ENCODE measurements around the gene SSR1.

Gene SSR1

GRCh38 chr6:7235712-7236305, 77.2 kb downstream of the SSR1 start:
- Histone ChIP-seq H3K9me3 (ENCODE audit: insufficient read depth, low read depth, low read length) (no peaks in the 10 kb centered on the region), H3K27ac (ENCODE audit: low read depth, low read length) (no peak overlapping the region)

GRCh38 chr6:7234547-7234946, 78.5 kb downstream of the SSR1 start:
- no peak overlapping the region for H3K4me3 ChIP-seq (ENCODE audit: low read length)
- H3K9me3 ChIP-seq (ENCODE audit: insufficient read depth, low read depth, low read length): no peaks in the 10 kb centered on the region
- no peak overlapping the region for H3K9ac ChIP-seq (ENCODE audit: low read depth, low read length)
- no peak overlapping the region for H3K27ac ChIP-seq (ENCODE audit: low read depth, low read length)
- peaks cover 7% of the 10 kb centered on the region; the same call in 1 of the 2 replicates for H3K4me1 ChIP-seq (ENCODE audit: insufficient read depth, low read length)
- peaks cover 39% of the 10 kb centered on the region for H3K36me3 ChIP-seq (ENCODE audit: insufficient read depth, low read length)
- no peaks in the 10 kb centered on the region for H3K27me3 ChIP-seq (ENCODE audit: insufficient read depth, low read length)
- WGBS: 94% methylated on average over 3 of the region's 3 CpGs

More at GRCh38 chr6:7235712-7236305, 77.2 kb downstream of the SSR1 start:
- Histone ChIP-seq H3K9ac (ENCODE audit: low read depth, low read length) (no peak overlapping the region), H3K4me1 (ENCODE audit: insufficient read depth, low read length) (peaks cover 7% of the 10 kb centered on the region; the same call in 1 of the 2 replicates), H3K27me3 (ENCODE audit: insufficient read depth, low read length) (no peaks in the 10 kb centered on the region), H3K36me3 (ENCODE audit: insufficient read depth, low read length) (peaks cover 32% of the 10 kb centered on the region), H3K4me3 (ENCODE audit: low read length) (no peak overlapping the region)
- WGBS: 93% methylated on average over 9 of the region's 9 CpGs

GRCh38 chr6:7232351-7232750, 80.6 kb downstream of the SSR1 start:
- Histone ChIP-seq H3K27me3 (ENCODE audit: insufficient read depth, low read length) (no peaks in the 10 kb centered on the region), H3K36me3 (ENCODE audit: insufficient read depth, low read length) (peaks cover 56% of the 10 kb centered on the region), H3K4me3 (ENCODE audit: low read length) (no peak overlapping the region), H3K9ac (ENCODE audit: low read depth, low read length) (no peak overlapping the region), H3K4me1 (ENCODE audit: insufficient read depth, low read length) (no peaks in the 10 kb centered on the region), H3K9me3 (ENCODE audit: insufficient read depth, low read depth, low read length) (no peaks in the 10 kb centered on the region), H3K27ac (ENCODE audit: low read depth, low read length) (no peak overlapping the region)
- 90% methylated on average over 2 of the region's 2 CpGs for WGBS

- peaks cover 65% of the 10 kb centered on the region for H3K36me3 ChIP-seq (ENCODE audit: insufficient read depth, low read length)
- no peak overlapping the region for H3K9ac ChIP-seq (ENCODE audit: low read depth, low read length)
- no peaks in the 10 kb centered on the region for H3K4me1 ChIP-seq (ENCODE audit: insufficient read depth, low read length)
- no peak overlapping the region for H3K27ac ChIP-seq (ENCODE audit: low read depth, low read length)
- no peaks in the 10 kb centered on the region for H3K27me3 ChIP-seq (ENCODE audit: insufficient read depth, low read length)
- 95% methylated on average over 37 of the region's 37 CpGs for WGBS
- H3K9me3 ChIP-seq (ENCODE audit: insufficient read depth, low read depth, low read length): no peaks in the 10 kb centered on the region
- H3K4me3 ChIP-seq (ENCODE audit: low read length): no peak overlapping the region
Measured at GRCh38 chr6:7230956-7231713, 81.9 kb downstream of the SSR1 start.

- Histone ChIP-seq H3K4me1 (ENCODE audit: insufficient read depth, low read length) (no peaks in the 10 kb centered on the region), H3K9me3 (ENCODE audit: insufficient read depth, low read depth, low read length) (no peaks in the 10 kb centered on the region), H3K9ac (ENCODE audit: low read depth, low read length) (no peak overlapping the region), H3K36me3 (ENCODE audit: insufficient read depth, low read length) (peaks cover 73% of the 10 kb centered on the region), H3K27ac (ENCODE audit: low read depth, low read length) (no peak overlapping the region), H3K4me3 (ENCODE audit: low read length) (no peak overlapping the region), H3K27me3 (ENCODE audit: insufficient read depth, low read length) (no peaks in the 10 kb centered on the region)
- 98% methylated on average over 39 of the region's 39 CpGs for WGBS
Measured at GRCh38 chr6:7230327-7230691, 82.7 kb downstream of the SSR1 start.

- Histone ChIP-seq H3K4me3 (ENCODE audit: low read length) (no peak overlapping the region), H3K9ac (ENCODE audit: low read depth, low read length) (no peak overlapping the region), H3K27ac (ENCODE audit: low read depth, low read length) (no peak overlapping the region), H3K36me3 (ENCODE audit: insufficient read depth, low read length) (peaks cover 76% of the 10 kb centered on the region), H3K27me3 (ENCODE audit: insufficient read depth, low read length) (no peaks in the 10 kb centered on the region), H3K9me3 (ENCODE audit: insufficient read depth, low read depth, low read length) (no peaks in the 10 kb centered on the region), H3K4me1 (ENCODE audit: insufficient read depth, low read length) (peaks cover 5% of the 10 kb centered on the region; the same call in 1 of the 2 replicates)
- WGBS: 95% methylated on average over 62 of the region's 62 CpGs
Measured at GRCh38 chr6:7229376-7230326, 83.3 kb downstream of the SSR1 start.

GRCh38 chr6:7228662-7229375, 84.2 kb downstream of the SSR1 start:
- Histone ChIP-seq H3K4me3 (ENCODE audit: low read length) (no peak overlapping the region), H3K4me1 (ENCODE audit: insufficient read depth, low read length) (peaks cover 8% of the 10 kb centered on the region; the same call in 1 of the 2 replicates), H3K27me3 (ENCODE audit: insufficient read depth, low read length) (no peaks in the 10 kb centered on the region), H3K9ac (ENCODE audit: low read depth, low read length) (no peak overlapping the region), H3K9me3 (ENCODE audit: insufficient read depth, low read depth, low read length) (no peaks in the 10 kb centered on the region), H3K36me3 (ENCODE audit: insufficient read depth, low read length) (peaks cover 71% of the 10 kb centered on the region), H3K27ac (ENCODE audit: low read depth, low read length) (no peak overlapping the region)
- 95% methylated on average over 21 of the region's 21 CpGs for WGBS

GRCh38 chr6:7224731-7225130, 88.3 kb downstream of the SSR1 start:
- Histone ChIP-seq H3K9me3 (ENCODE audit: insufficient read depth, low read depth, low read length) (no peaks in the 10 kb centered on the region), H3K9ac (ENCODE audit: low read depth, low read length) (no peak overlapping the region), H3K27ac (ENCODE audit: low read depth, low read length) (no peak overlapping the region), H3K36me3 (ENCODE audit: insufficient read depth, low read length) (peaks cover 52% of the 10 kb centered on the region), H3K4me3 (ENCODE audit: low read length) (no peak overlapping the region), H3K4me1 (ENCODE audit: insufficient read depth, low read length) (peaks cover 8% of the 10 kb centered on the region; the same call in 1 of the 2 replicates), H3K27me3 (ENCODE audit: insufficient read depth, low read length) (no peaks in the 10 kb centered on the region)
- 88% methylated on average over 9 of the region's 9 CpGs for WGBS

- Histone ChIP-seq H3K4me1 (ENCODE audit: insufficient read depth, low read length) (peaks cover 14% of the 10 kb centered on the region), H3K27ac (ENCODE audit: low read depth, low read length) (no peak overlapping the region), H3K36me3 (ENCODE audit: insufficient read depth, low read length) (peaks cover 33% of the 10 kb centered on the region), H3K9me3 (ENCODE audit: insufficient read depth, low read depth, low read length) (no peaks in the 10 kb centered on the region), H3K27me3 (ENCODE audit: insufficient read depth, low read length) (no peaks in the 10 kb centered on the region), H3K4me3 (ENCODE audit: low read length) (no peak overlapping the region), H3K9ac (ENCODE audit: low read depth, low read length) (no peak overlapping the region)
- 95% methylated on average over 5 of the region's 5 CpGs for WGBS
Measured at GRCh38 chr6:7222197-7222596, 90.8 kb downstream of the SSR1 start.

GRCh38 chr6:7219310-7219709, 93.7 kb downstream of the SSR1 start:
- Histone ChIP-seq H3K27ac (ENCODE audit: low read depth, low read length) (no peak overlapping the region), H3K9ac (ENCODE audit: low read depth, low read length) (no peak overlapping the region), H3K27me3 (ENCODE audit: insufficient read depth, low read length) (no peaks in the 10 kb centered on the region), H3K36me3 (ENCODE audit: insufficient read depth, low read length) (peaks cover 20% of the 10 kb centered on the region), H3K9me3 (ENCODE audit: insufficient read depth, low read depth, low read length) (no peaks in the 10 kb centered on the region), H3K4me1 (ENCODE audit: insufficient read depth, low read length) (peaks cover 6% of the 10 kb centered on the region; the same call in 1 of the 2 replicates), H3K4me3 (ENCODE audit: low read length) (no peak overlapping the region)
- WGBS: 95% methylated on average over 6 of the region's 6 CpGs
